ENCODE data around the gene SMARCC2. TPM values are rescaled to one million over a fixed set of nuclear protein-coding genes. Genes with fewer than 3 reads are reported as not detected.
A peak's percentile ranks its signal among the peaks of the same experiment; 100 is the strongest.

The SMARCC2 gene
- total RNA-seq, 4 donors from 2014 or later, result 34.1 to 56.9 (median 49.4) TPM

- H3K4me3 ChIP-seq, result no peak overlapping the region
- H3K27ac ChIP-seq, result peak overlapping the region in 3 of 4 donors; percentile 96 to 100 (median 97)
- no peaks in the 10 kb centered on the region for H3K27me3 ChIP-seq
- intact Hi-C loops (cut with DNase I; ENCODE audit: low total_unique reads), result loop anchor here (5.0 to 10.0 kb wide), 2 partner anchors 245 to 503 kb away; partner anchors contain the start of genes BLOC1S1 and SPRYD4
- TF ChIP-seq POLR2A (IDR thresholded peaks at IDR 0.05), result no peak
- ATAC-seq (no peak), DNase-seq (no peak)
- H3K4me1 ChIP-seq, result peaks cover 27 to 40% of the 10 kb centered on the region in 2 donors
- H3K9me3 ChIP-seq, result no peaks in the 10 kb centered on the region
- H3K36me3 ChIP-seq, result peaks cover 0 to 13% of the 10 kb centered on the region in 2 donors
- in situ Hi-C loops (cut with MboI; ENCODE audit: low sequenced_read_pairs in 4 of 4), result loop anchor here in 1 of 4 donors (10.0 kb wide), 1 partner anchor 105 kb away; the partner anchor contains the start of genes RPL41 and ZC3H10
These were observed 30.6 kb upstream of the SMARCC2 start for GRCh38 chr12:56219840-56220239.

GRCh38 chr12:56216461-56216860, 27.2 kb upstream of the SMARCC2 start:
- Histone ChIP-seq H3K9me3 (no peaks in the 10 kb centered on the region), H3K4me3 (no peak overlapping the region), H3K27ac (no peak overlapping the region), H3K36me3 (peaks cover 2 to 47% of the 10 kb centered on the region in 2 donors), H3K27me3 (no peaks in the 10 kb centered on the region), H3K4me1 (peaks cover 9 to 16% of the 10 kb centered on the region in 2 donors)
- in situ Hi-C loops (cut with MboI; ENCODE audit: low sequenced_read_pairs in 4 of 4), result no loop called here
- ATAC-seq (no peak), DNase-seq (no peak)
- intact Hi-C loops (cut with DNase I; ENCODE audit: low total_unique reads), result no loop called here
- no peak for TF ChIP-seq POLR2A (IDR thresholded peaks at IDR 0.05)
- TF ChIP-seq CTCF (IDR thresholded peaks at IDR 0.05 in 4 of 5, conservative IDR thresholded peaks at IDR 0.05 in 1 of 5), result no peak

GRCh38 chr12:56213878-56214277, 24.6 kb upstream of the SMARCC2 start:
- no peak for TF ChIP-seq CTCF (IDR thresholded peaks at IDR 0.05 in 4 of 5, conservative IDR thresholded peaks at IDR 0.05 in 1 of 5)
- H3K36me3 ChIP-seq, result peaks cover 2 to 60% of the 10 kb centered on the region in 2 donors
- H3K27ac ChIP-seq, result no peak overlapping the region
- in situ Hi-C loops (cut with MboI; ENCODE audit: low sequenced_read_pairs in 4 of 4) (no loop called here), intact Hi-C loops (cut with DNase I; ENCODE audit: low total_unique reads) (no loop called here)
- H3K4me3 ChIP-seq, result no peak overlapping the region
- peaks cover 0 to 6% of the 10 kb centered on the region in 2 donors for H3K4me1 ChIP-seq
- ATAC-seq (no peak), DNase-seq (no peak)
- H3K27me3 ChIP-seq, result no peaks in the 10 kb centered on the region
- H3K9me3 ChIP-seq, result no peaks in the 10 kb centered on the region

- Histone ChIP-seq H3K9me3 (no peaks in the 10 kb centered on the region), H3K4me1 (peaks cover 0 to 6% of the 10 kb centered on the region in 2 donors), H3K27ac (peak overlapping the region in 1 of 4 donors; percentile 3), H3K27me3 (no peaks in the 10 kb centered on the region), H3K36me3 (peaks cover 2 to 75% of the 10 kb centered on the region in 2 donors), H3K4me3 (no peak overlapping the region)
- no peak for TF ChIP-seq CTCF (IDR thresholded peaks at IDR 0.05 in 4 of 5, conservative IDR thresholded peaks at IDR 0.05 in 1 of 5)
- TF ChIP-seq POLR2A (IDR thresholded peaks at IDR 0.05), result no peak
- intact Hi-C loops (cut with DNase I; ENCODE audit: low total_unique reads) (no loop called here), in situ Hi-C loops (cut with MboI; ENCODE audit: low sequenced_read_pairs in 4 of 4) (no loop called here)
- ATAC-seq (no peak), DNase-seq (no peak)
These were observed 23.1 kb upstream of the SMARCC2 start for GRCh38 chr12:56212361-56212760.

GRCh38 chr12:56208006-56208405, 18.7 kb upstream of the SMARCC2 start:
- intact Hi-C loops (cut with DNase I; ENCODE audit: low total_unique reads) (no loop called here), in situ Hi-C loops (cut with MboI; ENCODE audit: low sequenced_read_pairs in 4 of 4) (no loop called here)
- Histone ChIP-seq H3K4me3 (no peak overlapping the region), H3K27me3 (no peaks in the 10 kb centered on the region), H3K9me3 (no peaks in the 10 kb centered on the region), H3K27ac (no peak overlapping the region), H3K4me1 (peaks cover 0 to 13% of the 10 kb centered on the region in 2 donors), H3K36me3 (peaks cover 2 to 71% of the 10 kb centered on the region in 2 donors)
- no peak for ATAC-seq
- no peak for TF ChIP-seq POLR2A (IDR thresholded peaks at IDR 0.05)
- no peak for TF ChIP-seq CTCF (IDR thresholded peaks at IDR 0.05 in 4 of 5, conservative IDR thresholded peaks at IDR 0.05 in 1 of 5)
- no peak for DNase-seq
